Muscle layer of duodenum (tissue), 2 donors: ENCODE measurements around the gene DNAJC17.

ENCODE experiments used
- H3K27ac ChIP-seq: one replicate; pipeline ENCODE4 v1.7.0; 2013; ENCODE audit warnings: mild to moderate bottlenecking, low read length
- H3K27me3 ChIP-seq: one replicate; pipeline ENCODE4 v1.7.0; 2013; ENCODE audit warnings: low read depth, mild to moderate bottlenecking, control low read depth, low read length
- H3K36me3 ChIP-seq, 2 donors: one replicate each; pipeline ENCODE4 v1.7.0; 2013; ENCODE audit warnings: low read length in 2 of 2, control low read depth in 1 of 2, mild to moderate bottlenecking in 1 of 2; ENCODE audit not compliant: insufficient read depth in 2 of 2, control insufficient read depth in 1 of 2
- H3K4me1 ChIP-seq, 2 donors: one replicate each; pipeline ENCODE4 v1.7.0; 2013; ENCODE audit warnings: low read length in 2 of 2, mild to moderate bottlenecking in 2 of 2, control low read depth in 1 of 2, moderate library complexity in 1 of 2; ENCODE audit not compliant: insufficient read depth in 2 of 2, control insufficient read depth in 1 of 2
- H3K4me3 ChIP-seq, 2 donors: one replicate each; pipeline ENCODE4 v1.7.0; 2013; ENCODE audit warnings: low read length in 2 of 2, low read depth in 1 of 2, mild to moderate bottlenecking in 1 of 2
- H3K9me3 ChIP-seq, 2 donors: one replicate each; pipeline ENCODE4 v1.7.0; 2013; ENCODE audit warnings: low read length in 2 of 2, control low read depth in 1 of 2, mild to moderate bottlenecking in 1 of 2; ENCODE audit not compliant: control insufficient read depth in 1 of 2
- donor health status: healthy.

The DNAJC17 gene

DNA sequence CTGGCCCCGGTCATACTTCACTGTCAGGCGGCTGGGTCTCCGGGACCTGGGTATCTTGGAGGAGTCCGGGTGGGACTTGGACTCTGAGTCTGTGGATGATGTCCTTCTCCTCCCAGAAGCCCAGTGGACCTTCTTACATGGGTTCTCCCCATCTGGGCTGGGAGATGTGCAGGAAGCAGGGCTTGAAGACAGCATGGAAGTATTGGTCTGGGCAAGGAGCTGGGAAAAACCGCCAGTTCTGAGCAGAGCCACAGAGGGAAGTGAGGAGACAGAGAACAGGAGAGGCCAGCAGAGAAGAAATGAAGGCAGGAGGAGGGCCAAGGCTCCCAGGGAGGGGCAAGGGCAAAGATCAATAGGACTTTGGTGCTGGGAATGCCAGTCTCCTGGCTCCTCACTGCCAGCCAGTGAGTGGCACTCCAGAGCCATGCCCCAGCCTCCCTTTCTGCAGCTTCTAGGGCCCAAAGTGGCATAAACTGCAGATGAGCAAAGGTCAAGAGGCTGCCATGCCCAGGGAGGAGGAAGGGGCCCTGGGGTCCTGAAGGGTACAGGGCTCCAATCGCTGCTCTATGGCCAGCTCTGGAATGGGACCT, 21.3 kb upstream of the DNAJC17 start, which contains the start of gene PPP1R14D:
PPP1R14D (minus strand) TSS at position 262 of the 590 bp plus-strand sequence; CDS start at position 195, 67 bp downstream.
- H3K27me3 ChIP-seq: no peaks in the 10 kb centered on the region
- peak within 1 kb of the TSS in 1 of 2 donors; percentile 58 for H3K4me3 ChIP-seq
- H3K36me3 ChIP-seq: no peaks in the 10 kb centered on the region
- no peaks in the 10 kb centered on the region for H3K4me1 ChIP-seq
- peak within 1 kb of the TSS; percentile 57 for H3K27ac ChIP-seq
- H3K9me3 ChIP-seq: no peaks in the 10 kb centered on the region

DNA sequence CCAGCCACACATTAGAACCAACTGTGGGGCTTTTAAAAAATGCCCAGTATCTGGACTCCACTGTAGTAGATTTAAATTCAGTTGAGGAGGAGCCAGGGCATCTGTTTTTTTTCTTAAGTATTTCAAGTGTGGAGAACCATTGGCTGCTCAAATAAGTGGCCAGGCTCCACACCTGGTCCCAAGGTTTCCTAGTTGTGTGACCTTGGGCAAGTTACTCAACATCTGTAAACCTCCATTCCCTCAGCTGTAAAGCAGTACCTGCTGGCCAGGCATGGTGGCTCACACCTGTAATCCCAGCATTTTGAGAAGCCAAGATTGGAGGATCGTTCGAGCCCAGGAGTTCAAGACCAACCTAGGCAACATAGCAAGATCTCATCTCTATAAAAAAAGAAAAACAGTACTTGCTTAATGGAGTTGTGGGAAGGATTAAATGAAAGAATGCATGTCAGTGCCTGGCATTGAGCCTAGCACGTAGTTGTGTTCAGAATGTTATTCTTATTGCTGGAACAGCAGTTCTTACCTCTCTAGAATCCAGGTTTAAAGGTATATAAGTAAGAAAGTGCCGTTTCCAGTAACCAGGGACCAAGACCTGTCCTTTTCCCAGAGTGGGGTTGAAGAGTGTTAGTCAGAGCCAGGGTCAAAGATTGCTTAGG, 19.3 kb upstream of the DNAJC17 start:
- H3K4me1 ChIP-seq: no peaks in the 10 kb centered on the region
- H3K4me3 ChIP-seq: no peak overlapping the region
- H3K9me3 ChIP-seq: no peaks in the 10 kb centered on the region
- H3K27me3 ChIP-seq: no peaks in the 10 kb centered on the region
- H3K36me3 ChIP-seq: no peaks in the 10 kb centered on the region
- H3K27ac ChIP-seq: no peak overlapping the region

DNA sequence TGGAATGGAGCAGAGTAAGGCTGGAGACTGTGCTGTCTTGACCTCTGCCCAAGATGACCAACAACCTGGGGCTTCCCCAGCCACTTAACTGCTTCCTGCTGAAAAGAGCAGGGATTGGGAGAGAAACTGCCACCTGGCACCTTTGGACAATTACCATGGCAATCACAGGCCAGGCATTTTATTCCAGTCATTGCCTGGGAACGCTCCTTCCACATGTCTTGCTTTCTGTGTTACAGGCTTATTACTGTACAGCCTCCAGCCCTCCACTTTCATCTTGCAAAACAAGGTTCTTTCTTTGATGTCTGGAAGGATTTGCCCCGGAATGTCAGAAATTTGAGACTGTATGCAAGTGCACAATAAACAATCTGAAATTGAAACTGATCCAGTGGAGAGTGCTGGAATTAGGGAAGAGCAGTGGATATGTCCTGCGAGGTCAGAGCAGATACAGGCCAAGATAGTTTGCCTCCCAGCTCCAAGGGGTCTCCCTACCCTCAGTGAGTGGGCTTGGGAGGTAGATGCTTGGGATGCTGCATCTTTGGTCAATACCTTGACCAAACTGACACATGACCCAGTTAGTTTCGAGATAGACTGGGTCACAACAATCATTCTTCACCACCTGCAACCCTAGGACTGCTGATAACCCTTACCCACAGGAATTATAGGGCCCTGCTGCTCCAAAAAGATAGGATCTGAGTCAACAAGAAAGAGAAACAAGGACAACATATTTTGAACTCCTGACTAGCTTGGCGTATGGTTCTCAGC, 18.6 kb upstream of the DNAJC17 start:
- no peak overlapping the region for H3K4me3 ChIP-seq
- no peaks in the 10 kb centered on the region for H3K27me3 ChIP-seq
- no peaks in the 10 kb centered on the region for H3K4me1 ChIP-seq
- H3K36me3 ChIP-seq: no peaks in the 10 kb centered on the region
- no peak overlapping the region for H3K27ac ChIP-seq
- H3K9me3 ChIP-seq: no peaks in the 10 kb centered on the region

DNA sequence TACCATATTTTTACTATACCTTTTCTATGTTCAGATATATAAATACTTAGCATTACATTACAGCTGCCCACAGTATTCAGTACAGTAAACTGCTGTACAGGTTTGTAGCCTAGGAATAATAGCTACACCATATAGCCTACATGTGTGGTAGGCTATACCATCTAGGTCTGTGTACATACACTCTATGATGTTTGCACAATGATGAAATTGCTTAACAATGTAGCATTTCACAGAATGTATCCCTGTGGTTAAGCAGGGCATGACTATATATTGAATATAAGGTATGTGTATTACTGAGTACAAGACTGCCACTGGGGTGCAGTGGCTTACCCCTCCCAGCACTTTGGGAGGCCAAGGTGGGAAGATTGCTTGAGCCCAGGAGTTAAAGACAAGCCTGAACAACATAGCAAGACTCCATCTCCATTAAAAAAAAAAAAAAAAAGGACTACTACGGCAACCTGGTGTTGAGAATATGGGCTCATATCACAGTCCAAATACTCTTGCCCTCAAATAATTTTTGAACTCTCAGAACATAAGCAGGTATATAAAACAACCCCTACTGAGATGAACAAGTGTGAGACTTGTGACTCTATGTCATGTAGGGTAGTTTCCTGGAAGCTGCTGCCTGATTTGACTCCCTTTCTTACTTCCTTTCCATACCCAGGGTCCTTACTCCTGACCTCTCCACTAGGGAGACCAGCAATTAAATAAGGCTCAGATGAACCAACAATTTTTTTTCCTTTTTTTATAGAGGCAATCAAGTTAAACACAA, 16.5 kb upstream of the DNAJC17 start:
- no peaks in the 10 kb centered on the region for H3K4me1 ChIP-seq
- H3K36me3 ChIP-seq: no peaks in the 10 kb centered on the region
- H3K9me3 ChIP-seq: no peaks in the 10 kb centered on the region
- no peaks in the 10 kb centered on the region for H3K27me3 ChIP-seq
- no peak overlapping the region for H3K27ac ChIP-seq
- H3K4me3 ChIP-seq: no peak overlapping the region

DNA sequence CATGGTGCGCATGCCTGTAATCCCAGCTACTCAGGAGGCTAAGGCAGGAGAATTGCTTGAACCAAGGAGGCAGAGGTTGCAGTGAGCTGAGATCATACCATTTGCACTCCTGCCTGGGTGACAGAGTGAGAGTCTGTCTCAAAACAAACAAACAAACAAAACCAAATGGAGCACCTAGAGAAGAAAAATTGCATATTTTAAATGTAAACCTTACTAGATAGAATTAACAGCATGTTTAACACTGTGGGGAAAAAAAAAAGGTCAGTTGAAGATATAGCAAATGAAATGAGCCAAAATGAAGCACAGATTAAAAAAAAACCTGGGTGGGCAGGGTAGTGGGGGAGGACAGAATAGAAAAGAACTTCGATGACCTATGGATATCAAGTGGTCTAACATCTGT, 13.9 kb upstream of the DNAJC17 start:
- no peak overlapping the region for H3K27ac ChIP-seq
- no peaks in the 10 kb centered on the region for H3K4me1 ChIP-seq
- no peaks in the 10 kb centered on the region for H3K36me3 ChIP-seq
- H3K9me3 ChIP-seq: no peaks in the 10 kb centered on the region
- H3K27me3 ChIP-seq: no peaks in the 10 kb centered on the region
- H3K4me3 ChIP-seq: no peak overlapping the region

DNA sequence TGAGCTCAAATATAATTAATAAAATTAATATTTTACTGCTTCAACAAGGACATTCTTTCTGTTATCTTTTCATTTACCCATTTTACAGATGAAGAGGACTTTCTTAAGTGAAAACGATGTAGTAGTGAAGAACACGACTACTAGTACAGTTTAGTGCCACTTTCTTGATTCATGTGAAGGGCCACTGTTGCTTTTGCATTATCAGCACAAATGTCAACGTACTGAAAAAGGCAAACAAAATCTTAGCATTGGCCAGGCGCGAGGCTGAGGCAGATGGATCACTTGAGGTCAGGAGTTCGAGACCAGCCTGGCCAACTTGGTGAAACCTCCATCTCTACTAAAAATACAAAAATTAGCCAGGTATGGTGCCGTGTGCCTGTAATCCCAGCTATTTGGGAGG, 11.8 kb upstream of the DNAJC17 start:
- peaks cover 0 to 6% of the 10 kb centered on the region in 2 donors for H3K36me3 ChIP-seq
- no peaks in the 10 kb centered on the region for H3K27me3 ChIP-seq
- no peaks in the 10 kb centered on the region for H3K4me1 ChIP-seq
- H3K4me3 ChIP-seq: no peak overlapping the region
- H3K9me3 ChIP-seq: no peaks in the 10 kb centered on the region
- H3K27ac ChIP-seq: no peak overlapping the region

DNA sequence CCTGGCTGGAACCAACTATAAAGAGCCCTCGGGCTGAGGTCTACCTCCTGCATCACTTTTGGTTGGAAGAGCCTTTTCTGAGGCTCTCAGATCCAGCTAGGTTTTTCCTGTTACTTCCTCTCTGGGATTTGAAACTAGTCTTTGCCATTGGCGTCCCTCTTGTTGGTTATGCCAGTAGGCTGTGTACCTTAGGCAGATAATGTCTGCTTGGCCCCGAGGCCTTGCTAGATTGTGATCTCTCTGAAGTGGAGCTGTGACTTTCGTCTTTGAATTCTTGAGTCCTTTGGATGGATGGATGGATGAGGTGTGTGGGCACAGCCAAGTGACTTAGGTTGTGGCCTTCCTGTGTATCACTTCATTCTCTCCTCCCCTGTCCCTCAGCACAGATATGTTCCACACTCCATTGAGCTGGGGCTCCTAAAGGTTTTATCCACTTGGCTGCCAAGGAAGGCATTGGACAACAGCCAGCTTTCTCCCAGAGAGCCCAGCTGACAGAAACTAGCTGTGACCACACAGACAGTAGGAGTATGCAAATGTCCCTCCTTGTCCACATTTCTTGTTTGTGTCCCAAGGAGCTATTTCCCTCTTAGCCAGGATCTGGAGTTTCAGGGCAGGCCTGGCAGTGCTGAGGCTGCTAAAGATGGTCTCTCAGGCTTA, 7.9 kb upstream of the DNAJC17 start:
- Histone ChIP-seq H3K36me3 (peaks cover 23 to 29% of the 10 kb centered on the region in 2 donors), H3K27ac (no peak overlapping the region), H3K9me3 (no peaks in the 10 kb centered on the region), H3K4me1 (no peaks in the 10 kb centered on the region), H3K27me3 (no peaks in the 10 kb centered on the region), H3K4me3 (no peak overlapping the region)

DNA sequence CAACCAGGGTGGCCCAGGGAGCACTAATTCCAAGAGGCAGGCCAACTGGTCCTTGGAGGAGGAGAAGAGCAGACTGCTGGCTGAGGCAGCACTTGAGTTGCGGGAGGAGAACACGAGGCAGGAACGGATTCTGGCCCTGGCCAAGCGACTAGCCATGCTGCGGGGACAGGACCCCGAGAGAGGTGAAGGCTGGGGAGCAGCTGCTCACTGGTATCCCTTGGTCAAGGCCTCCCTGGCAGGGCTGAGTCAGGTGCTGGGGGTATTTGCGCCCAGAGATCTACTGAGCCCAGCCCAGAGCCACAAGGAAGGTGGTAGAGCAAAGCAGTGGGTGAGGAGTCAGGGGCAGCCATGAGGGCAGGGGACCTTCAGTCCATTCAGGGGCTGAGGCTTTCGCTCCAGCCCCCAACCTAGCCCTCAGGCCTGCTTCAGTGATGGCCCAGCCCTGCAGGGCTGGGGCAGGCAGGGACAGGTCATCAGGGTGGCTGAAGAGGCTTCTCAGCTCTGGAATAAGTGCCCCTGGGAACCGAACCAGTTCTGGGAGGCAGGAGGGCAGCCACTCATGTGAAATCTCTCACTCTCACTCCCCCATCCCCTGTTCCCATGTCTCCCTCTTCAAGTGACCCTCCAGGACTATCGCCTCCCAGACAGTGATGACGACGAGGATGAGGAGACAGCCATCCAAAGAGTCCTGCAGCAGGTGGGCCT, 5.6 kb upstream of the DNAJC17 start:
- Histone ChIP-seq H3K27ac (no peak overlapping the region), H3K4me1 (peaks cover 0 to 12% of the 10 kb centered on the region in 2 donors), H3K36me3 (peaks cover 25 to 29% of the 10 kb centered on the region in 2 donors), H3K27me3 (no peaks in the 10 kb centered on the region), H3K9me3 (no peaks in the 10 kb centered on the region), H3K4me3 (no peak overlapping the region)

DNA sequence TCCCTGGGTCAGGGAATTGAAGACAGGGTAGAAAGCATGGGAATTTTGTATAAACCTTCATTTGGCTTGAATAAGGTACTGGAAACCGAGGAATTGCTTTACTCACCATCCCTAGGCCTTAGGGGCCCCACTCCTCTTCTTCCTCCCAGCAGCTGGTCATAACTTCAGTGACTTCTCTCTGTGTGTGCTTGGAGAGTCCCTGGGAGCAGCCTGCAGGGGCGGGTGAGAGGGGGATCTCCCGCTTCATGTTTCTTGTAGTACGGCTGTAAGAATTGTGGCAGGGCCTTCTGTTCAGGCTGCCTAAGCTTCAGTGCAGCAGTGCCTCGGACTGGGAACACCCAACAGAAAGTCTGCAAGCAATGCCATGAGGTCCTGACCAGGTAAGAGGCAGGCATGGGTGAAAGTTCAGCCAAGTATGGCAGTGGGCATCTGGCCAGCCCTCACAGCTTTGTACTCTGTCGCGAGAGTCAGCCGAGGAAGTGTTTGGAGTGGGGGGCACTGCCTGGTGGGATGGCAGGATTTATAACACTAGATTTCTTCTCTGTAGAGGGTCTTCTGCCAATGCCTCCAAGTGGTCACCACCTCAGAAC, 1.7 kb upstream of the DNAJC17 start:
- Histone ChIP-seq H3K27me3 (no peaks in the 10 kb centered on the region), H3K4me3 (no peak overlapping the region), H3K9me3 (no peaks in the 10 kb centered on the region), H3K36me3 (peaks cover 18 to 29% of the 10 kb centered on the region in 2 donors), H3K4me1 (peaks cover 0 to 19% of the 10 kb centered on the region in 2 donors), H3K27ac (no peak overlapping the region)

DNA sequence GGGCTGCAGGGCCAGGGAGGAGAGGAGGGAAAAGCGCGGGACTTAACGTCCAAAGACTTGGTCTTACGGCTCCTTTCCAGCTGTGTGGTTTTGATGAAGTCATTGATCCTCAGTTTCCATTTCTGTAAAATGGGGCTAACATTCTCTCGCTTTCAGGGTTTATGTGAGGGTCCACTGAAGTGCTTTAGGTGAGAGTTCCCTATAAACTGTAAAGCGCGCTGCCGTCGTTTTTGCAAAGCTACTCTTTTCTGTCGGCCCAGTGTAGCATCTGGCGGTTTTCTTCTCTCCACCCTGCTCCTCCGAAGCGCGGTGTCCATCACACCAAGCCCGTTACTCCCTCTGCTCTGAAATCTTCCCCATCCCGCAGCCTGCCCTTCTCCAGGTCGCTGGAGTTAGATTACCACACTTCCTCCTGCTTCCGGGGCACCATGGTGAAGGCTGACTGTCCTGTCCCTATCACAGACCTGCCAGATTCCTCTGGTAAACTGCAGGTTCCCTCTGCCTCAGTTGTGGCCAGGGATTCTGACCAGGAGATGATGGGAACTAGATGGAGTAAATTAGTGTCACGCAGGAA, 702 bp upstream of the DNAJC17 start:
- peaks cover 0 to 19% of the 10 kb centered on the region in 2 donors for H3K4me1 ChIP-seq
- no peaks in the 10 kb centered on the region for H3K9me3 ChIP-seq
- H3K4me3 ChIP-seq: peak overlapping the region; percentile 84 to 93
- peaks cover 14 to 20% of the 10 kb centered on the region in 2 donors for H3K36me3 ChIP-seq
- no peaks in the 10 kb centered on the region for H3K27me3 ChIP-seq
- H3K27ac ChIP-seq: no peak overlapping the region
